Stomach (tissue), 9 donors: Measurements from ENCODE around the gene FTO. TPM values are rescaled to one million over a fixed set of nuclear protein-coding genes. Genes with fewer than 3 reads are reported as not detected.

Experiments
- DNase-seq, 2 donors: peaks; one replicate each; pipeline versions ENCODE4 v3.0.0 to v3.0.0-alpha.2; 2013 to 2019
- H3K27ac ChIP-seq, 5 donors: fragments of 200-600 bp in 4 of 5; sonication (generic) in 4 of 5; one replicate each; pipeline ENCODE4 v1.5.1; 2013 to 2019; ENCODE audit warnings: mild to moderate bottlenecking in 1 of 5, moderate library complexity in 1 of 5
- H3K27me3 ChIP-seq, 3 donors: fragments of 200-600 bp; sonication (generic); one replicate each; pipeline ENCODE4 v1.5.1; 2017 to 2019; ENCODE audit warnings: mixed run types in 1 of 3
- H3K36me3 ChIP-seq, 4 donors: fragments of 200-600 bp; sonication (generic); 1 replicate in 3 of 4; 2 replicates in 1 of 4; pipeline ENCODE4 v1.5.1; 2016 to 2019
- H3K4me1 ChIP-seq, 4 donors: fragments of 200-600 bp; sonication (generic); one replicate each; pipeline ENCODE4 v1.5.1; 2016 to 2019
- H3K4me3 ChIP-seq, 4 donors: fragments of 200-600 bp; sonication (generic) in 3 of 4; one replicate each; pipeline ENCODE4 v1.5.1; 2016 to 2019; ENCODE audit warnings: mild to moderate bottlenecking in 1 of 4
- H3K9me3 ChIP-seq, 4 donors: fragments of 200-600 bp; sonication (generic); one replicate each; pipeline ENCODE4 v1.5.1; 2016 to 2019
- CTCF ChIP-seq, 7 experiments: fragments of 450-650 bp in 4 of 7; fragments of 200-600 bp in 3 of 7; sonication (generic) in 3 of 7; IDR thresholded peaks; one replicate each; pipeline ENCODE4 v1.5.1; 2016 to 2019; ENCODE audit warnings: antibody characterized with exemption in 7 of 7, control low read depth in 2 of 7, mild to moderate bottlenecking in 1 of 7
- EP300 ChIP-seq: sonication (generic); formaldehyde crosslinking; IDR thresholded peaks from one replicate; pipeline ENCODE4 v1.6.1; 2017; ENCODE audit warnings: antibody characterized with exemption
- POLR2A ChIP-seq, 4 donors: fragments of 450-650 bp; IDR thresholded peaks; one replicate each; pipeline ENCODE4 v1.6.1; 2016; ENCODE audit warnings: antibody characterized with exemption in 4 of 4, control low read depth in 2 of 4, mild to moderate bottlenecking in 1 of 4, moderate library complexity in 1 of 4
- POLR2AphosphoS5 ChIP-seq, 3 donors: sonication (generic); formaldehyde crosslinking; IDR thresholded peaks; one replicate each; pipeline ENCODE4 v1.6.1; 2016; ENCODE audit warnings: antibody characterized with exemption in 3 of 3
- WGBS, 5 donors: extraction: QIAGEN DNeasy Blood & Tissue Kit in 3 of 5; methylation state at CpG; one replicate each; pipeline versions ENCODE4 v1.1.5 to v1.1.7; 2013 to 2018; 5-methylcytosine and 5-hydroxymethylcytosine counted together
- intact Hi-C: fragments of 100-400 bp; cut with DNase I; formaldehyde crosslinking; loops from one replicate; pipeline ENCODE4 v1.15.1; 2023; ENCODE audit warnings: low total_unique reads
- polyA plus RNA-seq, 3 donors: library from polyadenylated mRNA; stranded (reverse); fragments of 200-250 nt; gene quantifications; one replicate each; pipeline ENCODE4 v1.2.3, GENCODE V29; 2013
- total RNA-seq, 5 donors: library from RNA; depleted of rRNA; stranded (reverse); fragments of >200 nt; gene quantifications; one replicate each; pipeline versions ENCODE4 v1.1.0 to v1.2.3, GENCODE V29; 2014 to 2016
- donor health status: healthy with polysubstance abuse.
- donor health status: Bipolar disorder and iron deficiency.
- donor health status: healthy.

FTO gene
- total and polyA plus RNA-seq, 8 donors = 9.3 to 88.7 (median 24.6) TPM

DNA sequence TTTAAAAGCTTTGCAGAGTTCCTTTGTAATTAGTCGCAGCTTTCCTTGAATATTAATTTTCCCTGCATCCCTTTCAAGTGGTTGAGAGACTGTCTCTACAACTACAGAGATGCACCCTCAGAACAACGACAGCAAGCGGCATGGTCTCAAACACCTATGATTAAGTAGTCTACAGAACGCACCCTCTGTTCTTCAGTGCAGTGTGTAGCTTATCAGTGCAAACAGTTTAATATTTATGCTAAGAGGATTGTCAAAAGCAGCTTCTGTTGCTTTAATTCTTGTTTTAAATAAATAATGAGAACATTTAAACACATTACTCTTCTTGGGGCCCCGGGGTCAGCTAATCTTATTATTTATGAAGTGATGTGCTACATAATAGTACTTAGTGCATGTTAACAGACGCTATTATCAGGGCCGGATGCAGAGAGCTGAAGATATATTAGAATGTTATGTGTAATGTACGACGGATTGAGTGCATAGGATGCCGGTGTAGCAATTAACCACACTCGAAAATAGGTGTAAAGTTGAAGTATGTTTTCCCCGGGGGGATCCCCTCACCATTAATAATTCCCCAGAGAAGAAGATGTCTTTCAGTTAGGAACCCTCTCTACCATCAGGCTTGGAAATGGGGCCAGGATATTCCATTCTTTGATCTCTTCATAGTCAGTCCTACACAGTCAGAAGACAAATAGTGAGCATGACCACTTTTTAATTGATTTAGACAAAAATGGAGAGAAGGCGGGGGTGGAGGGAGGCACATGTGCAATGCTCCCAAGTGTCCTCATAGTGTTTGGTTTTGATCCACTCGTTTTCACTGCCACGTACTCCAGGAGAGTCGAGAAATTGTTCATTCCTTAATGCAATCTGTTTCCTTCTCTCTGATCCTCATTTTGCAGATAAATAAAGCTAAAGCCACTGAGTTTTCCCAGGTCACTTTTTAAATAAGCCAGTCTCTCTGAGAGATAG, 406.3 kb downstream of the FTO start:
- H3K4me1 ChIP-seq = no peaks in the 10 kb centered on the region
- no peak overlapping the region for H3K4me3 ChIP-seq
- intact Hi-C loops = no loop called here
- H3K9me3 ChIP-seq = no peaks in the 10 kb centered on the region
- H3K27me3 ChIP-seq = no peaks in the 10 kb centered on the region
- H3K36me3 ChIP-seq = peaks cover 5 to 38% (median 36%) of the 10 kb centered on the region in 4 donors
- H3K27ac ChIP-seq = no peak overlapping the region
- TF ChIP-seq CTCF (IDR thresholded peaks at IDR 0.05) = no peak
- TF ChIP-seq EP300 = no peak
- no peak for TF ChIP-seq POLR2AphosphoS5 (IDR thresholded peaks at IDR 0.05)
- TF ChIP-seq POLR2A (IDR thresholded peaks at IDR 0.05) = no peak
- WGBS, 5 donors = 61 to 74% (median 71%) methylated on average over 16 of the region's 16 CpGs
- no peak for DNase-seq

DNA sequence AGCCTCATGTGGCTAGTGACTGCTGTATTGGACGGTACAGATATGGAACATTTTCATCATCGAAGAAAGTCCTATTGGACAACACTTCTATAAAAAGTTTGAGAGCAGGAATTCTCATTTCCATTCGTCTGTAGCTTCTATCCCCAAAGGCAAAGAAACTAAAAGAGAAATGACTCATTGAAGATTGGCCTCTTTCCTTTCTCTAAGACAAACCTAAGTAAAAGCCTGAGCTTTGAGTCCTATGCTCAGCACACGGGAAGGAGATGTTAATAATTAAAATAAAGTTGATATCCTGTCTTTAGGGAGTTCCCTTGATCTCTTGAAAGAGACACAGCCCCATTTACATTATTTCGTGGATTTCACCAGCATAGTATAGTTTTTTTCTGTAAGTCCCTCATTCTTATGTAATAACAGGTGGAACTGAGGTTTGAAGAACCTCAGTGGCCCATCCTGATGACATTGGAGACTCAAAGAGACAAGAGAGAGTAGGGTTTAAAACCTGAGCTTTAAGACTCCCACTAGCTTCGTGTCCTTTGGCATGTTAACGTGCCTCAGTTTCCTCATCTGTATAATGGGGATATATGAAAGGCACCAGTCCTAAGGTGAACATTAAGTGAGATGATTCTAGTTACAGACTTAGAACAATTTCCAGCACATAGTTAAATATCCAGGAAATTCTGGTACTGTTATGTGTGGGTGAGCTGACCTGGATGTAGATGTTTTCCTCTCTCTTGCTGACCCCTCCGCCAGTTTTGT, 408.7 kb downstream of the FTO start:
- Histone ChIP-seq H3K36me3 (peaks cover 5 to 38% (median 36%) of the 10 kb centered on the region in 4 donors), H3K4me3 (no peak overlapping the region), H3K9me3 (no peaks in the 10 kb centered on the region), H3K4me1 (no peaks in the 10 kb centered on the region), H3K27ac (no peak overlapping the region), H3K27me3 (no peaks in the 10 kb centered on the region)
- no peak for DNase-seq
- no peak for TF ChIP-seq CTCF (IDR thresholded peaks at IDR 0.05)
- TF ChIP-seq POLR2AphosphoS5 (IDR thresholded peaks at IDR 0.05) = no peak
- no peak for TF ChIP-seq POLR2A (IDR thresholded peaks at IDR 0.05)
- TF ChIP-seq EP300 = no peak
- 91 to 95% (median 93%) methylated on average over 8 of the region's 8 CpGs for WGBS, 5 donors
- intact Hi-C loops = no loop called here

- 91 to 95% (median 94%) methylated on average over 9 of the region's 9 CpGs for WGBS, 5 donors
- Histone ChIP-seq H3K4me3 (no peak overlapping the region), H3K4me1 (no peaks in the 10 kb centered on the region), H3K36me3 (peaks cover 5 to 53% (median 41%) of the 10 kb centered on the region in 4 donors), H3K27me3 (no peaks in the 10 kb centered on the region), H3K27ac (no peak overlapping the region), H3K9me3 (no peaks in the 10 kb centered on the region)
- no peak for DNase-seq
- TF ChIP-seq POLR2AphosphoS5 (IDR thresholded peaks at IDR 0.05) (no peak), CTCF (IDR thresholded peaks at IDR 0.05) (no peak), EP300 (no peak), POLR2A (IDR thresholded peaks at IDR 0.05) (no peak)
- intact Hi-C loops = no loop called here
Measured at GRCh38 chr16:54115558-54115957, 411.6 kb downstream of the FTO start.

DNA sequence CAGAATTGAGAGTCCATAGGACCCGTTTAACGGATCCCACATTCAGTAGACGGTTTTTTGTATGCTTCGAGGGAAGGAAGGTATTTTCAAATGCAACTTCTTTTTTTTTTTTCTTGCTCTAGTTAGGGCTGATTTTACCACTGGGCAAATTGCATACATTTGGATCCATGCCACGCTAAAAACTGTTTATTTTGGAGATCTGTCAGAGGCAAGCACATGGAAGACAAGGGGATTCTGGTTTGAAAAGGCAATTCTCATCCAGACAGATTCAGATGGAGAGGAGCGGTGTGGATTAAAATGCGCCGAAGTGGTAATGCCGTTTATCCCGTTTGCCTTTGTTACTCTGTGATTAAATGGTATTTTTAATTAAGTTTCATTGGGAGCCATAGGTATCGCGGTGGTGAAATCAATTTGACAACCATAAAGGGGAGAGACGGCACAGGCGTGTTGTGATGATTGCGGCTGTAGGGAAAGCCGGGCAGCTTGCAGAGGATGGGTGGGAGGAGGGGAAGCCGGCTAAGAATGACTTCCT, 412.2 kb downstream of the FTO start:
- Histone ChIP-seq H3K27me3 (no peaks in the 10 kb centered on the region), H3K4me1 (no peaks in the 10 kb centered on the region), H3K4me3 (no peak overlapping the region), H3K9me3 (no peaks in the 10 kb centered on the region), H3K27ac (no peak overlapping the region), H3K36me3 (peaks cover 5 to 53% (median 43%) of the 10 kb centered on the region in 4 donors)
- DNase-seq = no peak
- TF ChIP-seq CTCF (IDR thresholded peaks at IDR 0.05) = no peak
- TF ChIP-seq EP300 = no peak
- intact Hi-C loops = no loop called here
- 74 to 79% (median 78%) methylated on average over 17 of the region's 17 CpGs for WGBS, 5 donors
